HG02938 (cell line): ENCODE data around the gene ANKS4B.
"Not testable (repeated sequence)": the region's sequence is repeated elsewhere in the genome, so short reads cannot be mapped to it uniquely, and the experiment has no call there.

Experiments
- ATAC-seq: cut with Tn5 transposase; IDR thresholded peaks from one replicate; pipeline ENCODE4 v1.9.1; 2021; ENCODE audit warnings: mild to moderate bottlenecking, moderate library complexity; ENCODE audit not compliant: unreplicated experiment

Gene ANKS4B

DNA sequence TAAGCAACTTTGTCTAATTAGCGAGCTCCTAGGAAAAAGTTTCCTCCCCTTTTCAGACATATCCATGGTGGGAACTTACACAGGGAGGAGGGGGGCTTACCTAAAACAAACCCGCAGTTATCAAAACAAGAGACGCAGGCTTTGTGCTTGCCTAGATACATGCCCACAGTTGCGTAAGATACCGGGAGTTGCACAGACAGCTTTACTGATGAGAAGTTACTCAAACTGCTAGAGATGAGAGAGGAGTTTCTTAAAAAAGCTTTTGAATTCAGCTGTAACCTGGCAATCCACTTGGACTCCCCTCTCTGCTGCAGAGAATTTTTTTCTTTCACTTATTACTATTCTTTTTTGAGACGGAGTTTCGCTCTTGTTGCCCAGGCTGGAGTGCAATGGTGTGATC, 15.3 kb upstream of the ANKS4B start:
- ATAC-seq = no peak

DNA sequence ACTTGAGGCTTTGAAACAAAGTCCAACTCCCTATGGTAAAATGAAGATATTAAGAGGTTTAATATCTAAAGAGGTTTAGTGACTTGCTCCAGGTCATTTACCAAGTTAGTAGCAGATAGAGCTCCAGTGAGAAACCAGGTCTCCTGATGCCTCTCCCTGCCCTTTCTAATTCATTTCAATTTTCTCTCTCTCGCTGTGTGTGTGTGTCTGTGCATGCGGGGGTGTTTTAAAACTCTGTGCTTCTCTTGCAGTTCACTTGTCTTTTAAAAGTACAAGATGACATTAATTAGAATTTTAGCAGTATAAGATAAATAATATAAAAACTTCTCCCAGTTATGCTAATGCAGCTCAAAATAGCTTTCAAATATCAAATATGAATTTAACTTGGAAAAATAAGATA, 13.9 kb upstream of the ANKS4B start:
- ATAC-seq = no peak

DNA sequence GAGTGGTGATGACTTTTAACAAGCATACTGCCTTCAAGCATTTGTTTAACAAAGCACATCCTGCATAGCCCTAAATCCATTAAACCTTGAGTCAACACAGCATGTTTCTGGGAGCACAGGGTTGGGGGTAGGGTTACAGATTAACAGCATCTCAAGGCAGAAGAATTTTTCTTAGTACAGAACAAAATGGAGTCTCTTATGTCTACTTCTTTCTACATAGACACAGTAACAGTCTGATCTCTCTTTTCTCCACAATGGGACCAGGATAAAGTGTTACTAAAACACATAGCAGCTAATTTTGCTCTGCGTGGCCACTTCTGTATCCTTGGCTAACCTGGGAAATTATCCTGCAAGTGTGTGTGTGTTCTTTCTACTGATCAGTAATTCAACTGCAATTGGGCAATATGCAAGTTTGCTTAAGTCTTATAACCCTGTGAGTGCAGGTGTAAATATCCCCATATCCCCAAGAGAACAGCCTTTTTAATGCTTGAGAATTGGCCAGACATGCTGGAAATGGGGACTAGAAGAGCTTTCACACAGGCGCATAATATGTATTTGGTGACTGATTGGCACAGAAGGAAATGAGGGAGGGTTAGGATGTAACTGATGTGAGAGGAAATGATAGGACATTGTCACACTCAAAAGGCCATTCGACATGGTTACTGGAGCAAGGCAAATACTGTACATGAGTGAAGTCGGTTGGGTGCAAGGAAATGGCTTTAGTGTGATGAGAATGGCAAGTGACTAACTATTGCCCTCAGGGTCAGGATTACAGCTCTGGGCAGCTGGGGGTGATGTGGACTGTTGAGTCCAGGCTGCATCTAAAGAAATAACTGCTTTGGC, 10.8 kb upstream of the ANKS4B start:
- no peak for ATAC-seq

DNA sequence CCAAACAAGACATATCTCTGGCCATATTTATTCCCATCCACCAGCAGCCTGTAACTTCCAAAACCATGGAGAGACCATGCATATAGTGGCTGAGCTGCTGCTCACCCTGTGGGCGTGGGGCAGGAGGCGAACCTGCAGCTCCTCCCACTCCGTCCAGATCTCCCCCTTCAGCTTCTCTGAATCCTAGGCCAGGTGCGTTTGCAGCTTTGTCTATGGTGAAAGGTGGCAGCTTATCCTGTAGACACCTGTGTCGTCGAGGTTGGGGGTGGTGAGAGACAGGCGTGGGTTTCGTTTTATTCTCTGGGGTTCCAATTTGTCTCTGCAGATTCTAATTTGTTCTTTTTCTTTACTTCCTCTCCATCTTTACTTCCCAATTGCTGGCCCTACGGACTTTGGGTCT, 9.7 kb upstream of the ANKS4B start:
- no peak for ATAC-seq

DNA sequence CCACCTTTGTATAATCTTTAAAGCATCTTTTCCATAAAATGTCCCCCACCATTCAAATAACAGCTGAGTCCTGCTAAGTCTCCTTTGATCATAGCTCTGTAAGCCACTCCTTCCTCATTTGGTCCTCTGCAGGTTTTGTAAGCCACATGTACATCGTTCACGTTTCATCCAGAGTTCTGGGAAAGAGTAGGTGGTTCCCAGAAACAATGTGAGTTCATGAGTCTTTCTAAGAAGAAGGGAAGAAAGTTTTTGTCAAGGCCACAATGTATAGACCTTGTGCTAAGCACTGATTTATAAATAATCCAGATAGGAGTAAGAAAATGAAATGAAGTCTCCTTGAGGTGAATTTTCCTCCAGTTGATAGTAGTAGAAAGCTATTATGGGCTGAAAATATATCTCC, 8.7 kb upstream of the ANKS4B start:
- no peak for ATAC-seq

DNA sequence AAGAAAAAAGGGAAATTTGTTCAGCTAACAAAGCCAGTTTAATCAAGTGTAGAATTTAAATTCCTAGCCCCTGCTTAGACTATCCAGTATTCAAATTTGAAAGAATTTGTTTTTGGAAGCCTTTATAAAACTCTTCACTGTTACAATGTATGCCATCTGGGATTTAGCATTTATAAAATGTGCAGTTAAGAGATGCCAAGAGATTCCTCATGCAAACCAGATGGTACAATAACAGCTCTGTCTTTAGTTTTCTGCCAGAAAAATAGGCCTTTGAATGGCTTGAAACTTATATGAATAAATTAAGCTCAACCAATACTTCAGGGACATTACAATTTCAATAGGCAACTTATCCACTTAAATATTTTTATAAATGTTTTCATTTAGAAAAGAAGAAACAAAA, 6.8 kb upstream of the ANKS4B start:
- ATAC-seq = no peak

DNA sequence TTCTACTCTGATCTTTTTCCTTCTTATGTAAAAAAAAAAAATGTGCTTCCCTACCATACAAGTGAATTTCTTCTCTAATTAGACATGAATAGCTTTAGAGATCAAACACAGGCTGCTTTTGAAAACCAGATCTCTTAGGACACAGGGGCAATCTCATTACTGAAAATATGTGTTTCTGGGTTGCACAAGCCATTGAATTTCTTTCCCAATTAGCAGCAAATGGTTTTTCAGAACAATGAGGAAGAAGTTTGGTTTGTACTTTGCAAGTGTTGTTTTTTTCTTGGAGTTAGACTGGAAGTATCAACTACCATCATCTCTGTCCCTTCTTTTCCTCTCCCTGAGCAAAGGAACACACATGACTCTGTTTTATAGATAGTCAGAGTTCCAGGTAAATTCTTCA, 5.6 kb upstream of the ANKS4B start:
- no peak for ATAC-seq

DNA sequence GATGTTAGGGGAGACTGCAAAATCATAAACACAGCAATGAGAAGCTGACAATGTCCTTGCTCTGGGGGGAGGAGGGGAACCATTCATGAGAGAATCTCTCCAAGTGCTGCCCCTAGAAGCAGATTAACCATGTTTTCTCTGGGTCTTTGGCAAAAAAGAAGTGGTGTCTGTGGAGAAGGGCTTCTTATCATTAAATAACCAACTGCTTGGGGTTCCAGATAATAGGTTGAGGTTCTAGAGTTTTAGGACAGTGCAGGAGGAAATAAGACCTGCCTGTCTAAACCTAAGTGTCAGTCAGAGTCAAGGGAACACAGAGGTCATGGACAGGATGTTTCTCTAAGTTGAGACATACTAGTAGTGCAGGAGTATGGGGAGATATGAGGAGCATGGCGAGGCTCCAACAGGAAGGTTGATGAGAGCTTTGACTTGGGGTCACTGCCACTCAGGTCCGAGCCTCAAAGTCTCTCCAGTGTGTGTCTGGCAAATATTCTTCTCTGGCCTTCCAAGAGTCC, 5.1 kb upstream of the ANKS4B start:
- no peak for ATAC-seq

DNA sequence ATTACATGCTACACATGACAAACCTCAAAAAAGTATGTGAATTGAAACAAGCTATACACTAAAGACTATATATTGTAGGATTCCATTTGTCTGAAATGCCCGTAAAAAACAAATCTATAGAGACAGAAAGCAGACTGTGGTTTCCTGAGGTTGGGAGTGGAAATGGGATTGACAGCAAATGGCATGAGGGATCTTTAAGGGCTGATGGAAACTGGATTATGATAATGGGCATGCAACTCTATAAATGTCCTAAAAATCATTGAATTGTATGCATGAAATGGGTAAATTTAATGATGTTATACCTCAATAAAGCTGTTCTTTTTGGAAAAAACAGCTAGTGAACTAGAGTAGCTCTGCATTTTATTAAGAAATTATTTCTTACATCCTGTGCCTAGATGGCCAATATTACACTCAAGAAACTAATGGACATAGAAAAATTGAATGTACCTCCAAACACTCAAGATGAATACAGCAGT, 416 bp upstream of the ANKS4B start:
- ATAC-seq = no peak

DNA sequence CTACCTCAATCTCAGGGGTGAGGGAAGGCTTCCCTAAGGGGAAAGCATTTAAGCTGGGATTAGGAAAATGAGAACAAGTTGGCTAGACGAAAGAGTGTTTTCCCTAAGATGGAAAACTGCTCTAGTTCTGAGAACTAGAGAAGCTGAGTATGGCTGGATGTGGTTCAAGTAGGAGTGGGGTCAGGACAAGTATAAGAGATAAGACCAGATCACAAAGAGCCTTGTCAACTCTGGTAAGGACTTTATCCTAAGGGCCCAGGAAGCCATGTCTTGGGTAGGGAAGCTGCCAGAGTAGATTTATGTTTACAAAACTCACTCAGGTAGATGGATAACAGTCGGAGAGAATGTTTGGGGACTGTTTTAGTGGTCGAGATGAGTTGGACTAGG, 1.7 kb downstream of the ANKS4B start:
- ATAC-seq = no peak

DNA sequence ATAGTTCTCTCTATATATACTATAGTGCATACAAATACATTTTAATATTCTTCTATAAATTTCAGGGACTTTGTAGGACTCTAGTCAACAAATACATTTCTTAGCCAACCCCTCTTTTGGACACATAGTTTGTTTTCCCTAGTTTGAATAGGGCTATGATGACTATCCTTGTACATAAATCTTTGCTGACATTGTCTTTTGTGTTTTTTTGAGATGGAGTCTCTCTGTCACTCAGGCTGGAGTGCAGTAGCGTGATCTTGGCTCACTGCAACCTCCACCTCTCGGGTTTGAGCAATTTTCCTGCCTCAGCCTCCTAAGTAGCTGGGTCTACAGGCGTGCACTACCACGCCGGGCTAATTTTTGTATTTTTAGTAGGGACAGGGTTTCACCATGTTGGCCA, 3.3 kb downstream of the ANKS4B start:
- ATAC-seq = no peak

DNA sequence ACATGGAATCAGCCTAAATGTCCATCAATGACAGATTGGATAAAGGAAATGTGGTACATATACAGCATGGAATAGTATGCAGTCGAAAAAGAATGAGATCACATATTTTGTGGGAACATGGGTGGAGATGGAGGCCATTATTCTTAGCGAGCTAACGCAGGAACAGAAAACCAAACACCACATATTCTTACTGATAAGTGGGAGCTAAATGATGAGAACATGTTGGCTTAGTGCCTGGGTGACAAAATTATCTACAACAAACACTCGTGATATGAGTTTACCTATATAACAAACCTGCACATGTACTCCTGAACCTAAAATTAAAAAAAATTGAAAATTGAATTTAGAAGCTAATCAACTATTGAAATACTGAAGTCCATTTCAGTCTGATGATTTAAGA, 6.1 kb downstream of the ANKS4B start:
- no peak for ATAC-seq

DNA sequence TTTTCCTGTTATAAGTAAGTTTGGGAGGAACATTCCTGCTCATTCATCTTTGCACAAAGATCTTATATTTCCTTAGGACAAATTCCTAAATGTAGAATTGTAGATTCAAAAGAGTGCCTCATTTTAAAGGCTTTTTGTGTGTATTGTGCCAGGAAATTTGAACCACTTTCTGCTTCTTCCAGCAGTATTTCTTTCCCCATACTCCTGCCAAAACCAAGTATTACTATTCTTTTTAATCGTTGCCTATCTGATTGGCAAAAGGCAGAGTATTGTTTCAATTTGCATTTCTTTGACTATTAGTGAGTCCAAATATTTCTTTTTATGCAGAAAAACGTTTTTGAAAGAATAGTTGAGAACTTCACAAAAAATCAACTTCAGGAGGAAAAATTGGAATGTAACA, 9.3 kb downstream of the ANKS4B start:
- no peak for ATAC-seq

DNA sequence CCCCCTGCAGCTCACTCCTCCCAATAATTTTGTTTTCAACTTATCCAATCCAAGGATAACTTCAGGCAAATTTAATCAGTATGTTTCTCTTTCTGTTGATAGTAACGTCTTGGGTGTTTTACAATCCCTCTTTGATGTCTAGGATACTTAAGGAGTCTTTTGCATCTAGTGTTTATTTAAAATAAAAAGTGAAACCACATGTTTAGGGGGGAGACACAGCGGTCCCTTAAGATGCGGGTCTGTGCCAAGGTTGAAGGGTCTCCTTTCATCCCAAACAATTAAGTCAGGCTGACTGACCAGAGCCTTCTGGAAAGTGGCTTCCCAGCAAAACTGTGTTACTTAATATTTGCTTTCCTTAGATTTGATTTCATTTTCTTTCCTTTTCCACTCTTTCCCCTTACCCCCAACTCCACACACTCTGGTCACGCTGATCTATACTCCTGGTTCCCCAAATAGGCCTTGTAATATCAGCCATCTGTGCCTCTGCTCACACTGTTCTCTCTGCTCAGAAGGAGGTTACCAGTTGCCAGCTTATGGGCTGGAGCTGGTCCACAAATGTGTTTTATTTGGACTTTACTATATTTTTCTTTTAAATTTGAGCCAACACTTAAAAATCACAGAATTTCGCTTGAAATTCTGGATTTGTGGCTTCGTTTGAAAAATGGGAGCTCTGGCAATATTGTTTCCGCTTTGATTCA, 11.2 kb downstream of the ANKS4B start:
- no peak for ATAC-seq

DNA sequence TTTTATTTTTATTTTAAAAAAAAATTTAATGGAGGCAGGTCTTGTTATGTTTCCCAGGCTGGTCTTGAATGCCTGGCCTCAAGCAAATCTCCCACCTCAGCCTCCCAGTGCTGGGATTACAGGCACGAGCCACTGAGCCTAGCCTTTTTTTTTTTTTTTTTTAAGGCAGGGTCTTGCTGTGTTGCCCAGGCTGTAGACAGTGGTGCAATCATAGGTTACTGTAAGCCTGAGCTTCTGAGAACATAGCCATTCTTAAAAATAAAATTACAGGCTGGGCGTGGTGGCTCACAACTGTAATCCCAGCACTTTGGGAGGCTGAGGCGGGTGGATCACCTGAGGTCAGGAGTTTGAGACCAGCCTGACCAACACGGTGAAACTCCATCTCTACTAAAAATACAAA, 14.7 kb downstream of the ANKS4B start:
- ATAC-seq = not testable (repeated sequence)

DNA sequence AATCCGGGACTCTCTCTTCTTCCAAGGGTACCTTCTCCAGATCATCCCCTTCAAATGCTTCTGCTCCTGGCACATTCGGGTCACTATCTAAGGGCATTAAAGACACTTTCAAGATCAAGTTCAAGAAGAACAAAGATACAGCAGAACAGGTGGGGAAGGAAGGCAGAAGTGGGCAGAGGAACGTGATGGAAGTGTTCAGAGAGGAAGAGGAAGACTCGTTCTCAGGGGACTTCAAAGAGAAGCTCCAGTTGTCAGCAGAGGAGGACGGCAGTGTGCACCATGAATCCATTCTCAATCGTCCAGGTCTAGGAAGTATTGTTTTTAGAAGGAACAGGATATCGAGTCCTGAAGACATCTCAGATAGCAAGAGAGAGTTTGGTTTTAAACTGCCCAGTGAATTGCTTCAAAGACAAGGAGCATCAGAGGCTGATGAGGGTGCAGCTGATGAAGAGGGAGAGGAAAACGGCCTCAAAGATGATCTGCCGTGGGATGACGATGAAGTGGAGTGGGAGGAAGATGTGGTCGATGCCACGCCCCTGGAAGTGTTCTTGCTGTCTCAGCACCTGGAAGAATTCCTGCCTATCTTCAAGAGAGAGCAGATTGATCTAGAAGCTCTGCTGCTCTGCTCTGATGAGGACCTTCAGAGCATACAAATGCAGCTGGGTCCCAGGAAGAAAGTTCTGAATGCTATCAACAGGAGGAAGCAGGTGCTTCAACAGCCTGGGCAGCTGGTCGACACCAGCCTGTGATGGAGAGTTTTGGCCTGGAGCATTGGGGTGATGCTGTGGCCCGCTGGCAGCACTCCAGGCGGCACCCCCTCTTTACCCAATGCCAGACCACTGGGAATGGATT, 16.8 kb downstream of the ANKS4B start:
- no peak for ATAC-seq

DNA sequence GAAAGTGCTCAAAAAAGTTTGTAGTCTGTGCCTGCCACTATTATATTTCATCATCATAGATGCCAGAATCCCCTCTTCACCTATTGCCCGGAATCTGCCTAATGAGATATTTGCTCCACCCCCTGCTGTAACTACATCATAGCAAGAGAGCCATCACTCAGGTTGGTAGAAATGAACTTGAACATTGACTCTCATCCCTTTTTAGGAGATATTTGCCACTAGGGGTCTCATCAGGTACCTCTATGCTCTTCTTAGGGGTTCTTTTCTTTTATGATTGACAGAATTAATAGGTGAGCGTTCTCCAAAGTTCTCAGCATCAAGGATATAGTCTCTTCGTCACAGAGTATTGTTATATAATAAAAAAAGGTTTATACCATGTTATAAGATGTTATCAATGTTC, 20.0 kb downstream of the ANKS4B start:
- ATAC-seq = no peak

DNA sequence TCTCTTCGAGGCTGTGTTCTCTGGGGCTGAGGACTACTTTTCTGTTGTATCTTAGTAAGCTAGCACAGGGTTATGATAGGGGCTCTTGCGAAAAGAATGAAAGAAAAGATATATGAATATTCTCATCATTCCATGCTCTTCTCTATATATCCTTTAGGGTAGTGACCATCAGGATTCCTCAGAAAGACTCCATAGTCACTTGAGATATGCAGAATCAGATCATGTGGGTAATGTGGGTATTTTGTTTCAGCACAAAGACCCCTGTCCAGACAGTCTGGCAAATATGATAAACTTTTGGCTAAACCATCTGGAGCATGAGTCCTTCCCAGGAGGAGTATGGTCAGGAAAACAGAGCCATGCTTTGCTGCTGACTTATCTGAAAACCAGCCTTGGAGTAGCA, 23.1 kb downstream of the ANKS4B start:
- ATAC-seq = no peak

DNA sequence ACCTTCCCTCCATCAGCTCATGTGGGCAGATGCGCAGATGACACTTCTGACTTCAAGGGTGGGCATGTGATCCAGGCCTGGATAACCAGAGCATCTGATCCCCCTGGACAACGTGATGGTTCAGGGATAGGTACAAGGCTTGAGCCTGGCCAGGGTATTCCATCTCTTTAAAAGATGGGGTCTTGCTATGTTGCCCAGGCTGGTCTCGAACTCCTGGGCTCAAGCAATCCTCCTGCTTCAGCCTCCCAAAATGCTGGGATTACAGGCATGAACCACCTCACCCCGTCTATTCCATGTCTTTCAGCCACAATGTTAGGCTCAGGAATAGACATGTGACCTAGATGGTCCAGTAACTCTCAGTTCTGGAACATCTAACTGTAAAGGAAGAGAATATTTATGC, 23.8 kb downstream of the ANKS4B start:
- no peak for ATAC-seq

DNA sequence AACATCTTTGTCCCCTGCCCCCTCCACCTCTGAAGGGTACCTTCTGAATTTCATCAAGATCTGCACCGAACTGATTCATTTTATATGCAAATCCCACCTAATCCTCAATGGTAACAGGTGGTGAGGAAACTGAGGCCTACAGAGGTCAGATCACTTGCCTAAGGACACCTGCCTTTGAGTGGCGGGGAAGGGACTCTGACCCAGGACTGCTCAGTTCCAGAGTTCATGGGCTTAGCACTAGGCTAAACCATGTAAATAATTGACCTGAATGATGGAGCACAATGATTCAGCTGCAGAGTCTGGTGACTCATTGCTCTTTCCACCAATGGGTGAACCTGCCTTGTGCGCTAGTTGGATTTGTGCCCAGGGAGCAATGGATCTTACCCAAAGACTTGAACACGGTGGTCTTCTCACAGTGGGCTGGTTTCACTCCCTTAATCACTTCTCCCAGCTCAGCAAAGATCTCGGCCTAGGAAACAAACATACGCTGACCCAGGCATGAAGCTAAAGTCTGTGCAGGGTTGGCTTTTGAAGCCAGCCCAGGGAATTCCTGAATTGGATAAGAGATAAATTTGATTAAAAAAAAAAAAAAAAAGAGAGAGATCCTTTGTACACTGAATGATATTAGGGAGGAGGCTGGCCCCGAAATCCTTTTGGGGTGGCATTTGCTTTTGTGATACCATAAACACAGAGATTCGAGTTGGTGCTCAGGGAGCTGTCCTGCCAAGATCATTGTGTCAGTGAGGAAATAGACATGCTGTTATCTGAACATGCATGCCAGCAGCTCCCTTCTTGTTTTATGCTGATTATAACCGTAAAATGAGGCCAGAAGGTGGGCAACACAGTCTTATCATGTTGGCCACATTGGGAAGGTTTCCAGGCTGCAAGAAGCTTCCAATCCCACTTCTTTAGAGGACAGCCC, 27.6 kb downstream of the ANKS4B start:
- ATAC-seq = no peak
